A673 (cell line): ENCODE measurements around the gene PFKFB4. TPM values are rescaled to one million over a fixed set of nuclear protein-coding genes. Genes with fewer than 3 reads are reported as not detected.
A peak's percentile ranks its signal among the peaks of the same experiment; 100 is the strongest.

Experiments
- BruUV-seq: library from RNA; stranded (reverse); fragments of 400-500 nt; replicated peaks from 2 replicates; lab custom pipeline; 2021; lab: Mats Ljungman, UMichigan
- CTCF ChIA-PET: fragments of 300-600 bp; sonication (Branson Sonifier 250); formaldehyde crosslinking; loops from one replicate; lab custom pipeline; 2022; ENCODE audit warnings: antibody characterized with exemption; lab: Charles Lee
- POLR2A ChIA-PET: fragments of 300-600 bp; sonication (Branson Sonifier 250); formaldehyde crosslinking; loops from one replicate; lab custom pipeline; 2022; ENCODE audit warnings: antibody characterized with exemption; ENCODE audit not compliant: low non-redundant PET; lab: Charles Lee
- DNase-seq: peaks from one replicate; pipeline ENCODE4 v3.0.0-alpha.2; 2015; ENCODE audit warnings: low spot score
- H3K27ac ChIP-seq: fragments of 200-600 bp; sonication (generic); 2 replicates; pipeline ENCODE4 v1.5.1; 2016; ENCODE audit warnings: mixed run types, low read depth, mild to moderate bottlenecking, mixed read lengths, antibody characterized with exemption, low read length; ENCODE audit not compliant: poor library complexity, severe bottlenecking
- H3K27me3 ChIP-seq: fragments of 200-600 bp; sonication (generic); replicated peaks from 2 replicates; pipeline ENCODE4 v1.6.1; 2017; ENCODE audit warnings: mixed run types, low read depth, mild to moderate bottlenecking, mixed read lengths, antibody characterized with exemption, low read length; ENCODE audit not compliant: insufficient read depth, poor library complexity
- H3K36me3 ChIP-seq: fragments of 200-600 bp; sonication (generic); 2 replicates; pipeline ENCODE4 v1.6.1; 2016; ENCODE audit warnings: mixed run types, mild to moderate bottlenecking, mixed read lengths, antibody characterized with exemption, low read length; ENCODE audit not compliant: insufficient read depth, poor library complexity, severe bottlenecking
- H3K4me1 ChIP-seq: fragments of 200-600 bp; sonication (generic); 2 replicates; pipeline ENCODE4 v1.6.1; 2017; ENCODE audit warnings: mixed run types, mild to moderate bottlenecking, mixed read lengths, antibody characterized with exemption, low read length; ENCODE audit not compliant: insufficient read depth, poor library complexity, severe bottlenecking
- H3K4me3 ChIP-seq: fragments of 200-600 bp; sonication (generic); 2 replicates; pipeline ENCODE4 v1.5.1; 2016; ENCODE audit warnings: low read depth, mixed run types, mild to moderate bottlenecking, mixed read lengths, low read length; ENCODE audit not compliant: poor library complexity, severe bottlenecking
- H3K9me3 ChIP-seq: fragments of 200-600 bp; sonication (generic); 2 replicates; pipeline ENCODE4 v1.6.1; 2016; ENCODE audit warnings: mixed run types, low read depth, mild to moderate bottlenecking, mixed read lengths, antibody characterized with exemption, low read length; ENCODE audit not compliant: poor library complexity, severe bottlenecking
- EZH2 ChIP-seq: fragments of 200-600 bp; sonication (generic); IDR thresholded peaks from 2 replicates; pipeline ENCODE4 v1.6.1; 2017; ENCODE audit warnings: borderline replicate concordance, low read depth, mild to moderate bottlenecking, mixed read lengths, antibody characterized with exemption, low read length; ENCODE audit not compliant: poor library complexity, severe bottlenecking
- intact Hi-C: fragments of 100-400 bp; cut with micrococcal nuclease; formaldehyde crosslinking; loops from one replicate; pipeline ENCODE4 v1.10.0; 2022; ENCODE audit not compliant: unreplicated experiment
- total RNA-seq: library from RNA; stranded (reverse); gene quantifications from 2 replicates; pipeline ENCODE4 v1.2.3, GENCODE V29; 2021
- TF ChIP-seq, protein P1 (sequence below): fragments of 300-800, 200-600 bp; sonication (generic); conservative IDR thresholded peaks from 2 replicates; pipeline ENCODE4 v1.5.1; 2017; ENCODE audit warnings: low read depth, mild to moderate bottlenecking, antibody characterized with exemption, low read length, moderate library complexity, mixed read lengths

The PFKFB4 gene
- total RNA-seq, 1 experiment from 2014 or later, result 5.0 TPM

DNA sequence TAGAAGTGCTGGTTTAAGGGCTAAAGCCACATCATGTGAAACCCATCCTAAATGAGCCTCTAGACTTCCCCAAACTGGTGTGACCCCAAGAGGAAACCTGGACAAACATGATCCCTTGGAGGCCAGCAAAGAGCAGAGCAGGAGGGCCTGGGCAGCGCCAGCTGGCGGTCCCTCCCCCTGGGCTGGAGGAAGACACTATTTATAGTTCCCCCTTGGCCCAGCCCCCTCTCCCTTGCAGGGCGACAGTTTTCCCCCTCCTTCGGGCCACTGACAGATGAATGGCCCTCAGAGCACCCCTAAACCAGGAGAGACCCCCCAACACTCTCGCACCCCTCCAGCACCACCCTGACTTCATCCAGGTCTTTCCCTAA, 4.0 kb upstream of the PFKFB4 start:
- peaks cover 9% of the 10 kb centered on the region for H3K4me1 ChIP-seq
- intact Hi-C loops, result no loop called here
- no peak for DNase-seq
- TF ChIP-seq, protein P1, sequence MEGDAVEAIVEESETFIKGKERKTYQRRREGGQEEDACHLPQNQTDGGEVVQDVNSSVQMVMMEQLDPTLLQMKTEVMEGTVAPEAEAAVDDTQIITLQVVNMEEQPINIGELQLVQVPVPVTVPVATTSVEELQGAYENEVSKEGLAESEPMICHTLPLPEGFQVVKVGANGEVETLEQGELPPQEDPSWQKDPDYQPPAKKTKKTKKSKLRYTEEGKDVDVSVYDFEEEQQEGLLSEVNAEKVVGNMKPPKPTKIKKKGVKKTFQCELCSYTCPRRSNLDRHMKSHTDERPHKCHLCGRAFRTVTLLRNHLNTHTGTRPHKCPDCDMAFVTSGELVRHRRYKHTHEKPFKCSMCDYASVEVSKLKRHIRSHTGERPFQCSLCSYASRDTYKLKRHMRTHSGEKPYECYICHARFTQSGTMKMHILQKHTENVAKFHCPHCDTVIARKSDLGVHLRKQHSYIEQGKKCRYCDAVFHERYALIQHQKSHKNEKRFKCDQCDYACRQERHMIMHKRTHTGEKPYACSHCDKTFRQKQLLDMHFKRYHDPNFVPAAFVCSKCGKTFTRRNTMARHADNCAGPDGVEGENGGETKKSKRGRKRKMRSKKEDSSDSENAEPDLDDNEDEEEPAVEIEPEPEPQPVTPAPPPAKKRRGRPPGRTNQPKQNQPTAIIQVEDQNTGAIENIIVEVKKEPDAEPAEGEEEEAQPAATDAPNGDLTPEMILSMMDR, result no peak
- TF ChIP-seq EZH2, result no peak
- no peaks in the 10 kb centered on the region for H3K36me3 ChIP-seq
- no peaks in the 10 kb centered on the region for H3K27me3 ChIP-seq
- no peak overlapping the region for H3K4me3 ChIP-seq
- BruUV-seq, result no TSS peak
- no peaks in the 10 kb centered on the region for H3K9me3 ChIP-seq
- ChIA-PET CTCF (no interaction called here), POLR2A (no interaction called here)
- H3K27ac ChIP-seq, result no peak overlapping the region

DNA sequence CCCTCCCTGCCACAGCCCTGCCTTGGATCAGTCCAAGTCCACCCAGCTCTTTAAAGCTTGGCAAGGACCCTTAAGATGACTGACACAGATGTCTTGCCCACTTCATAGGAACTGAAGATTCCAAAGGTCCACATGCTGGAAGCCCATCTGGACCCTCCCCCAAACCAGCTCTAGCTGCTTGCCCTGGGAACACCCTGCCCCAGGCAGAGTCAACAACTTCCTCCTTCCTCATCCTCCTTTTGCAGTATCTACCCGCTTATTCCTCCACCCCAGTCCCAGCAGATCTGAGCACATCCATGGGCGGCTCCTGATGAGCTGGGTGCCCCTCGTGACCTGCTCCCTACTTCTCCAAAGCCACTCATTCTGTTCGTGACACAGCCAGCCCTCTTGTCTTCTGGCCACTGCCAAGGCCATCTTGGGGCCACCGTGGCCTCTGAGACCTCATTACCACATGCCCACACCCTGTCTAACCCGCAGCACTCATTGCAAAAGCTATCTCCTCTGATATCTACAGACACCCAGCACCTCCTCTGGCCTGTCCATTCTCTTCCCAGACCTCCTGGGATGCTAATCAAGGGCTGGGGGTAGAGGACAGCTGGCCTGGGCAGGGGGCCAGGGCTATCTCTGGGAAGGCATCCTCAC, 2.0 kb upstream of the PFKFB4 start:
- POLR2A ChIA-PET, result no interaction called here

DNA sequence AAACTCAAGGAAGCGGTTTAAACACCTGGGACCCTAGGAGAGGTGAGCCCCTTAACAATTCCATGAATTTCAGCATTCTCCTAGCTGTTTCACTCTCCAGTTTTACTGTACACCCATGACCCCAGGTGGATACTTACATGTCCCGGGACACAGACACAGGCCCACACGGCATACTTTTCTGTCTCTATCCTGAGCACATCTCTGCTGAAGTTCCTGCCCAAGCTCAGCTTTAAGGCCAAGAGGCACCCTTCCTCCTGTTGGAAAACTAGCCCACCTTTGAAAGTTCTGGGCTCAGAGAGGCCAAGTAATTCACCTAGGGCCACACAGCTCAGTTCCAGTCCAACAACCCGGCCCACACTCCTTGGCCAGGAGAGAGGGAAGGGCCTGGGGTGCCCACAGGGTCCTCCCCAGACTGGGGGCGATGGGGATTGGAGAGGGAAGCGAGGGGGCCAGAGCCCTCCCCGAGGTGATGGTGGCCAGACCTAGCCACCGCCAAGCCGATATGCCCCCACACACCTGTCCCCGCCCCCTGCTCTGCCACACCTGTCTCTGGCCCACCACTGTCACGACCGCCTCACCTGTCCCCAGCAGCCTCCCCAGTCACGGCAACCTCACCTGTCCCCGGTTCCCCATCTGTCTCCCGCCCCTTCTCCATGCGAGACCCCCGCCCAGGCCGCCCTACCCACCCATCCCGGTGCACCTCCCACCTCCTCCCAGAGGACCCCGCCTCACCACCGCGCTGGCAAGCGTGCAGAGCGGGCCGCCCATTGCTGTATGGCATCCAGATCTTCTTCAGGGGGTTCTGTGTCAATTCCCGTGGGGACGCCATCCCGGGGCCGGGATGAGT, 431 bp downstream of the PFKFB4 start:
- ChIA-PET CTCF (interaction anchor here (1.0 kb wide), 1 partner anchor 120 kb away, joined by 5 read pairs; no protein-coding TSS in a partner anchor), POLR2A (no interaction called here)
- no peak for DNase-seq
- H3K4me3 ChIP-seq, result peak overlapping the region; percentile 60
- H3K27ac ChIP-seq, result peak overlapping the region; percentile 30
- H3K36me3 ChIP-seq, result no peaks in the 10 kb centered on the region
- intact Hi-C loops, result no loop called here
- BruUV-seq, result no TSS peak
- TF ChIP-seq, protein P1, result no peak
- TF ChIP-seq EZH2, result no peak
- H3K9me3 ChIP-seq, result no peaks in the 10 kb centered on the region
- H3K27me3 ChIP-seq, result no peaks in the 10 kb centered on the region
- H3K4me1 ChIP-seq, result no peaks in the 10 kb centered on the region

More for the DNA sequence above, 2.0 kb upstream of the PFKFB4 start:
- no peak overlapping the region for H3K27ac ChIP-seq
- no peak for DNase-seq
- H3K36me3 ChIP-seq, result no peaks in the 10 kb centered on the region
- CTCF ChIA-PET, result interaction anchor here (0.8 to 1.1 kb wide), 3 partner anchors 119 to 158 kb away, joined by 3 to 5 read pairs (median 4); partner anchors contain the start of gene CCDC51
- H3K9me3 ChIP-seq, result no peaks in the 10 kb centered on the region
- no peak overlapping the region for H3K4me3 ChIP-seq
- no peaks in the 10 kb centered on the region for H3K27me3 ChIP-seq
- TF ChIP-seq EZH2, result no peak
- TF ChIP-seq, protein P1, result no peak
- BruUV-seq, result no TSS peak
- H3K4me1 ChIP-seq, result peaks cover 7% of the 10 kb centered on the region
- intact Hi-C loops, result no loop called here
